Mesodermal cell (in vitro differentiated cells): Measurements from ENCODE around the gene SSTR3.

ENCODE experiments used
- H3K27ac ChIP-seq: 2 replicates; pipeline ENCODE4 v1.7.0; 2013; ENCODE audit warnings: mild to moderate bottlenecking, low read depth, low read length, moderate library complexity; ENCODE audit not compliant: severe bottlenecking
- H3K36me3 ChIP-seq: 2 replicates; pipeline ENCODE4 v1.7.1; 2013; ENCODE audit warnings: mild to moderate bottlenecking, low read length, moderate library complexity; ENCODE audit not compliant: control insufficient read depth, insufficient read depth
- H3K4me1 ChIP-seq: one replicate; pipeline ENCODE4 v1.7.1; 2013; ENCODE audit warnings: mild to moderate bottlenecking, low read length; ENCODE audit not compliant: insufficient read depth, control insufficient read depth, poor library complexity, severe bottlenecking
- H3K4me3 ChIP-seq: 2 replicates; pipeline ENCODE4 v1.7.0; 2013; ENCODE audit warnings: low read length, control low read depth, mild to moderate bottlenecking; ENCODE audit not compliant: insufficient read depth, poor library complexity, severe bottlenecking; ENCODE audit errors: extremely low read depth
- H3K9me3 ChIP-seq: 2 replicates; pipeline ENCODE4 v1.7.1; 2013; ENCODE audit warnings: mild to moderate bottlenecking, low read length, moderate library complexity; ENCODE audit not compliant: control insufficient read depth
- WGBS, 2 experiments: methylation state at CpG; one replicate each; pipeline ENCODE4 v1.1.5; 2013; ENCODE audit warnings: missing lambda C conversion rate in 2 of 2; ENCODE audit not compliant: insufficient coverage in 2 of 2; 5-methylcytosine and 5-hydroxymethylcytosine counted together

SSTR3 gene

GRCh38 chr22:37182949-37183245, 29.4 kb downstream of the SSTR3 start:
- no peak overlapping the region for H3K4me3 ChIP-seq
- H3K27ac ChIP-seq: no peak overlapping the region
- H3K4me1 ChIP-seq: peaks cover 14% of the 10 kb centered on the region
- peaks cover 20% of the 10 kb centered on the region for H3K36me3 ChIP-seq
- H3K9me3 ChIP-seq: no peaks in the 10 kb centered on the region
- 92 to 100% methylated on average over 1 to 2 of the region's 3 CpGs for WGBS, 2 experiments

GRCh38 chr22:37182101-37182948, 30.0 kb downstream of the SSTR3 start:
- Histone ChIP-seq H3K4me1 (peaks cover 14% of the 10 kb centered on the region), H3K9me3 (no peaks in the 10 kb centered on the region), H3K4me3 (no peak overlapping the region), H3K27ac (no peak overlapping the region), H3K36me3 (peaks cover 20% of the 10 kb centered on the region)
- 92 to 95% methylated on average over 34 to 37 of the region's 37 CpGs for WGBS, 2 experiments

- H3K27ac ChIP-seq: no peak overlapping the region
- H3K36me3 ChIP-seq: peaks cover 20% of the 10 kb centered on the region
- H3K9me3 ChIP-seq: no peaks in the 10 kb centered on the region
- 88 to 95% methylated on average over 4 of the region's 4 CpGs for WGBS, 2 experiments
- peaks cover 14% of the 10 kb centered on the region for H3K4me1 ChIP-seq
- no peak overlapping the region for H3K4me3 ChIP-seq
These were observed 30.6 kb downstream of the SSTR3 start for GRCh38 chr22:37181681-37182080.

GRCh38 chr22:37180531-37181231, 31.6 kb downstream of the SSTR3 start:
- Histone ChIP-seq H3K4me1 (peaks cover 18% of the 10 kb centered on the region), H3K4me3 (no peak overlapping the region), H3K9me3 (no peaks in the 10 kb centered on the region), H3K27ac (no peak overlapping the region), H3K36me3 (peaks cover 20% of the 10 kb centered on the region)
- WGBS, 2 experiments: 92 to 95% methylated on average over 12 to 13 of the region's 15 CpGs

- Histone ChIP-seq H3K27ac (no peak overlapping the region), H3K9me3 (no peaks in the 10 kb centered on the region), H3K4me1 (peaks cover 18% of the 10 kb centered on the region), H3K36me3 (peaks cover 20% of the 10 kb centered on the region), H3K4me3 (no peak overlapping the region)
- WGBS, 2 experiments: 95 to 97% methylated on average over 29 to 30 of the region's 31 CpGs
These were observed 32.5 kb downstream of the SSTR3 start for GRCh38 chr22:37179622-37180420.

- Histone ChIP-seq H3K9me3 (no peaks in the 10 kb centered on the region), H3K27ac (no peak overlapping the region), H3K4me1 (peaks cover 18% of the 10 kb centered on the region), H3K36me3 (peaks cover 16% of the 10 kb centered on the region), H3K4me3 (no peak overlapping the region)
- 88 to 97% methylated on average over 5 to 7 of the region's 10 CpGs for WGBS, 2 experiments
These were observed 33.2 kb downstream of the SSTR3 start for GRCh38 chr22:37179126-37179470.

GRCh38 chr22:37178350-37179125, 33.7 kb downstream of the SSTR3 start:
- WGBS, 2 experiments: 74 to 75% methylated on average over 16 to 17 of the region's 17 CpGs
- H3K36me3 ChIP-seq: peaks cover 10% of the 10 kb centered on the region
- H3K9me3 ChIP-seq: no peaks in the 10 kb centered on the region
- H3K4me1 ChIP-seq: peaks cover 18% of the 10 kb centered on the region
- H3K4me3 ChIP-seq: no peak overlapping the region
- H3K27ac ChIP-seq: no peak overlapping the region

GRCh38 chr22:37177755-37178154, 34.5 kb downstream of the SSTR3 start:
- Histone ChIP-seq H3K36me3 (peaks cover 7% of the 10 kb centered on the region), H3K4me1 (peaks cover 18% of the 10 kb centered on the region), H3K9me3 (no peaks in the 10 kb centered on the region), H3K27ac (no peak overlapping the region), H3K4me3 (no peak overlapping the region)
- WGBS, 2 experiments: 92 to 93% methylated on average over 1 to 3 of the region's 3 CpGs

- 88 to 92% methylated on average over 2 to 5 of the region's 5 CpGs for WGBS, 2 experiments
- H3K36me3 ChIP-seq: peaks cover 6% of the 10 kb centered on the region
- no peak overlapping the region for H3K4me3 ChIP-seq
- H3K4me1 ChIP-seq: peaks cover 18% of the 10 kb centered on the region
- H3K9me3 ChIP-seq: no peaks in the 10 kb centered on the region
- H3K27ac ChIP-seq: no peak overlapping the region
These were observed 35.1 kb downstream of the SSTR3 start for GRCh38 chr22:37177221-37177620.

- H3K4me1 ChIP-seq: peaks cover 18% of the 10 kb centered on the region
- H3K27ac ChIP-seq: no peak overlapping the region
- H3K36me3 ChIP-seq: peaks cover 4% of the 10 kb centered on the region
- 90 to 94% methylated on average over 14 to 21 of the region's 23 CpGs for WGBS, 2 experiments
- H3K9me3 ChIP-seq: no peaks in the 10 kb centered on the region
- no peak overlapping the region for H3K4me3 ChIP-seq
These were observed 35.7 kb downstream of the SSTR3 start for GRCh38 chr22:37176464-37177061.
